T-helper 17 cell (primary cell): Measurements from ENCODE around the gene NRG2. TPM values are rescaled to one million over a fixed set of nuclear protein-coding genes. Genes with fewer than 3 reads are reported as not detected.

Experiments used
- ATAC-seq: fragments of 150-1000 bp; cut with Tn5 transposase; 2 replicates; pipeline ENCODE4 v1.10.0; 2021; ENCODE audit warnings: mild to moderate bottlenecking, moderate library complexity
- DNase-seq, 3 donors: peaks; one replicate each; pipeline versions ENCODE4 v3.0.0 to v3.0.0-alpha.2; 2020 to 2021
- H3K9me3 ChIP-seq: one replicate; pipeline ENCODE4 v1.7.0; 2013; ENCODE audit warnings: low read length, mild to moderate bottlenecking; ENCODE audit not compliant: control insufficient read depth, poor library complexity, severe bottlenecking
- H3K27ac Mint-ChIP-seq: one replicate; pipeline ENCODE4 v1.8.0; 2022; ENCODE audit warnings: mild to moderate bottlenecking, moderate library complexity, mixed read lengths
- H3K27me3 Mint-ChIP-seq: one replicate; pipeline ENCODE4 v1.8.0; 2022; ENCODE audit warnings: mixed read lengths
- H3K36me3 Mint-ChIP-seq: one replicate; pipeline ENCODE4 v1.8.0; 2022; ENCODE audit warnings: low read depth, mixed read lengths
- H3K4me1 Mint-ChIP-seq: one replicate; pipeline ENCODE4 v1.8.0; 2022; ENCODE audit warnings: mild to moderate bottlenecking, mixed read lengths
- H3K4me3 Mint-ChIP-seq: one replicate; pipeline ENCODE4 v1.8.0; 2022; ENCODE audit warnings: mild to moderate bottlenecking, moderate library complexity, mixed read lengths
- total RNA-seq, 4 donors: library from RNA in 2 of 4; stranded (reverse) in 2 of 4; gene quantifications; one replicate each; pipeline ENCODE4 v1.2.3 and lab custom pipeline; 2022 to 2026

NRG2 gene
- total RNA-seq, 2 donors from 2014 or later: 0.08 TPM; not detected in 1

DNA sequence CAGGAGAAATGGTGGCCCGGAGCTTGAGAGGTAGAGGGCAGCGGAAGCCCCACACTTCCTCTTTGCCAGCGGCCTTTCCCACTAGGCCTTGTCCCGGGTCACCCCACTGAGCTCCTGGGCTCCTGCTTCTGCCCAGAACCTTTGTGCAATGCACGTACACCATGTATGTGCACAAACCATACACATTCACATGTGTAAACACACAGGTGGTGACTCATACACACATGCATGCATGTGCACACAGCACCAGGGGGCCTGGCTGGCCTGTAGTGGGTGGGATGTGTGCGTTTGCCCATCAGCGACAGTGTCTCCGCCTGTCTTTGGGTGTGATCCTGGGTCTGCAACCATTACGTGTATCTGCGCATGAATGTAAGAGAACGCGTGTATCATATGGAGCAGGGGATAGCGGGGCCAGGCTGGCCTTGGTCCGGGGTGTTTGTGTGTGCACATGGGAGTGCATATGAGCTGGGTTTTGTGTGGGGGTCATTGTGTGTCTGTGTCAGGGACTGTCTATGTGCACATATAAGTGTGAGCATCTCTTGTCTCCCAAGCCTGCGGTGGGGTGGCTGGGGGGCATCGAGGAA lies 203.8 kb downstream of the NRG2 start:
- no peak for ATAC-seq
- no peak for DNase-seq
- peaks cover under 1% of the 10 kb centered on the region for H3K4me1 Mint-ChIP-seq
- H3K36me3 Mint-ChIP-seq: peaks cover 6% of the 10 kb centered on the region
- H3K27ac Mint-ChIP-seq: no peak overlapping the region
- peaks cover 67% of the 10 kb centered on the region for H3K27me3 Mint-ChIP-seq
- no peaks in the 10 kb centered on the region for H3K9me3 ChIP-seq
- no peak overlapping the region for H3K4me3 Mint-ChIP-seq

DNA sequence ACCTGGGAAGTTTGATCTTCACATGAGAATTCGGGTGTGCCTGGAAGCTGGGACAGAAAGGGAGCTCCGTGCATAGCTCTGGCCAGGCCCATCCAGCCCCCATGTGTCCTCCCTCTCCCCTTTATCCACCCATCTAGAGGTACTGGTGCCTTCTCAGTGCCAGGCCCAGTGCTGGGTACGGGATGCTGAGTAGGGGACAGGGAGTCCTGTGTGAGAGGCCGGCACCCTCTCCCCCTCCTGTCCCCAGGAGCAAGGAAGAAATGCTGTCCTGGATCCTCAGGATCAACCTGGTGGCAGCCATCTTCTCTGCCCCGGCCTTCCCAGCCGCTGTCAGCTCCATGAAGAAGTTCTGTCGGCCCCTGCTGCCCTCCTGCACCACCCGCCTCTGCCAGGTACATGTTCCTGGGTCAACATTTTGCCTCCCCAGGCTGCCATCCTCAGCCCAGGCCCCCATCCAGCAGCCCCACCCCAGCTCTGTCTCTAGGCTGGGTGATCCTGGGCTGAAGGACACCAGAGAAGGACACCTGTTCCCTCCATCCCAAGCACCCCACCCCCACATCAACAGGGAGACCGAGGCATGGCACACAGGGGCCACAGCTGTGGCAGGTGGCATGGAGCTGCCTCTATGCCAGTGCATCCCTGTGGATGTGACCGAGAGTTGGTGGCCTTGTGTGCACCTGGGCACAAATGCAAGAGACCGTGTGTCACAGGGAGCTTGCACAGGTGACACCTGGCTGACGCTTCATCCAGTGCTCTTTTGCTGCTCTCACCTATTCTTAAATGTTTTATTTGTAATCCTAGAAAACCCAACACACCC lies 204.5 kb downstream of the NRG2 start:
- no peaks in the 10 kb centered on the region for H3K4me1 Mint-ChIP-seq
- ATAC-seq: no peak
- H3K9me3 ChIP-seq: no peaks in the 10 kb centered on the region
- no peak for DNase-seq
- H3K4me3 Mint-ChIP-seq: no peak overlapping the region
- H3K27me3 Mint-ChIP-seq: peaks cover 65% of the 10 kb centered on the region
- peaks cover 6% of the 10 kb centered on the region for H3K36me3 Mint-ChIP-seq
- no peak overlapping the region for H3K27ac Mint-ChIP-seq

DNA sequence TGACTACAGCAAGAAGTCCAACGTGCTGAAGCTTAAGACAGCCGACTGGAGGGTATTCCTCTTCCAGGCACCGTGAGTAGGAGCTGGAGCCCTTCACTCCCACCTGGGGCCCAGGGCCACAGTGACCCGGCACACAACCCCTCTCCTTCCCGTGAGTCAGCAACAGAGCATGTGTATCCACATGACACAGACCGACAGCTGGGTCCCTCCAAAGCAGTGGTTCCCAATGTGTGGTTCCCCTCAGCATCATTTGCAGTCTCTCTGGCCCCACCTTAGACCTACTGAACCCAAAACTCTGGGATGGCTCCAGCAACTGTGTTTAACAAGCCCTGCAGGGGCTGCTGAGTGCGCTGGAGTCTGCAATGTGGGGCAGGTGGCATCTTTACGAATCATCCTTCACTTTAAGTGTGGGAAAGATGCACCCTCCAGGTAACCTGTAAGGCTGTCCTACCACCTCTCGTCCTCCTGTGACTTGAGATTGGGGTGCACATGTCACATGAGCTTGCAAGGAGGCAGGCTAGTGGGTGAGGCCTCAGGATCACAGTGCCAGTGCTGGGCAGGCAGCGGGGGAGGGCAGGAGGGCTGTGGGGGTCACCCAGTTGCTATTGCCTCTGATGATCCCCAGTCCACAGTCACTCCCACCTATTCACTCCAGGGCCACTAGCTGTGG lies 205.3 kb downstream of the NRG2 start:
- ATAC-seq (no peak), DNase-seq (no peak)
- Mint-ChIP-seq H3K27ac (no peak overlapping the region), H3K36me3 (peaks cover 6% of the 10 kb centered on the region), H3K4me1 (no peaks in the 10 kb centered on the region), H3K27me3 (peaks cover 60% of the 10 kb centered on the region), H3K4me3 (no peak overlapping the region)
- H3K9me3 ChIP-seq: no peaks in the 10 kb centered on the region

DNA sequence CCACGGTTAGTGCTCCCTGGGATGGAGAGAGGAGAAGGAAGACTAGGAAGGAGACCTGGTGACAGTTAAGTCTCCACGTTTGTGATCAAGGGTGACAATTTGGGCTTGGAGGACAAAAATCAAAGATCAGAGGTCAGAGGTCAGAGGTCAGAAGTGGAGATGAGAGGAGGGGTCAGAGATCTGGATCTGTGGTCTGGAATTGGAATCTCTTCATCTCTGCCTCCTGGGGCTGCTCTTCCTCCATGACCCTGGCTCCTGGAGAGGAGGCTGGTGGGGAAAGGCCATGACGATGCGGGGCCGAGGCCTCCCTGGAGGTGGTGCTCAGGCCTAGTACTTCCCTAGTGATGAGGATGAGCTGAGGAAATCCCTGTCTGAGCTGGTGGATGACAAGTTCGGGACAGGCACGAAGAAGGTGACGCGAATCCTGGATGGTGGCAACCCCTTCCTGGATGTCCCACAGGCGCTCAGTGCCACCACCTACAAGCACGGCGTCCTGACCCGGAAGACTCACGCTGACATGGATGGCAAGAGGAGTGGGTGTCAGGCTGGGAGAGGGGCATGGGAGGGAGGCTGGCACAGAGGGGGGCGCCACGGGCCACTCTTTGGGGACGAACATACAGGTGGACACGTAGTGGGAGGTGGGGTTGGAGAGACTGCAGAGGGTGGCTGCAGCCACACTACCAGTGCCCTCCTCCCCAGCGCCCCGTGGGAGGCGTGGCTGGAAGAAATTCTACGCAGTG lies 206.5 kb downstream of the NRG2 start:
- DNase-seq (no peak), ATAC-seq (no peak)
- Mint-ChIP-seq H3K36me3 (peaks cover 6% of the 10 kb centered on the region), H3K27me3 (peaks cover 60% of the 10 kb centered on the region), H3K27ac (no peak overlapping the region), H3K4me3 (no peak overlapping the region), H3K4me1 (no peaks in the 10 kb centered on the region)
- no peaks in the 10 kb centered on the region for H3K9me3 ChIP-seq

DNA sequence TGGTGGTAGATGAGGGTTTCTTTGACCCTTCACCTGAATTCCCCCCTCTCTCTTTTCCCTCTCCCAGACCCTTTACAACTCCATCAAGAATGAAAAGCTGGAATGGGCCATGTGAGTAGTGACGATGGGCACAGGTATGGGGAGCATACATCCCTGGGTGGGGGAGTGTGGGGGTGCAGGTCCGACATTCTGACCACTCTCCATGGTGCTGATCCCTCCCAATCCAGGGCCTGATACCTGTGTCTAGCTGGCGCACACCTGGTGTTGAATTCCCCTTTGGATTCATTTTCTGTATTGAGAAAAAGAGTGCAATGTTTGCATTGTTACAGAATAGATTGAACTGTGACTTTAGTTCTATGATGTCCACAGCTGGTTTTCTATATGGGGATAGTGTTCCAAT lies 207.4 kb downstream of the NRG2 start:
- peaks cover 53% of the 10 kb centered on the region for H3K27me3 Mint-ChIP-seq
- ATAC-seq: no peak
- DNase-seq: no peak
- no peak overlapping the region for H3K27ac Mint-ChIP-seq
- H3K9me3 ChIP-seq: no peaks in the 10 kb centered on the region
- H3K4me1 Mint-ChIP-seq: no peaks in the 10 kb centered on the region
- peaks cover 6% of the 10 kb centered on the region for H3K36me3 Mint-ChIP-seq
- no peak overlapping the region for H3K4me3 Mint-ChIP-seq

DNA sequence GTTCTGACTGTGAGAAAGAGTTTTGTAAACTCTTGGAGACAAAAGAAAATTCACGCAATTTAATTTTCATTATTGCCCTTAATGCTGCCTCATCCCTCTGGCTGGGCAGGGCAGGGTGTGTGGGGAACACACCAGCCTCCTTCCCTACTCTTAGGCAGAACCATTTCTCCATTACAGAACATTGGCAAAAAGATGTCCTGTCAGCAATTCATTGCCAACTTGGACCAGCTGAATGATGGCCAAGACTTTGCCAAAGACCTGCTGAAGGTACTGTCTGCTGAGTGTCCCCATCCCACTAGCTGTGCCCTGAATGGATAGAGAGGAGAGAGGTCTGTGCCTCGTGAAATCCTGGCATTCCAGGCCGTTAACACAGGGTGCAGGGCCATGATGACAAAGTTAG lies 209.6 kb downstream of the NRG2 start:
- H3K9me3 ChIP-seq: no peaks in the 10 kb centered on the region
- Mint-ChIP-seq H3K36me3 (peaks cover 6% of the 10 kb centered on the region), H3K4me1 (no peaks in the 10 kb centered on the region), H3K27me3 (peaks cover 38% of the 10 kb centered on the region), H3K27ac (no peak overlapping the region), H3K4me3 (no peak overlapping the region)
- DNase-seq: no peak
- no peak for ATAC-seq

DNA sequence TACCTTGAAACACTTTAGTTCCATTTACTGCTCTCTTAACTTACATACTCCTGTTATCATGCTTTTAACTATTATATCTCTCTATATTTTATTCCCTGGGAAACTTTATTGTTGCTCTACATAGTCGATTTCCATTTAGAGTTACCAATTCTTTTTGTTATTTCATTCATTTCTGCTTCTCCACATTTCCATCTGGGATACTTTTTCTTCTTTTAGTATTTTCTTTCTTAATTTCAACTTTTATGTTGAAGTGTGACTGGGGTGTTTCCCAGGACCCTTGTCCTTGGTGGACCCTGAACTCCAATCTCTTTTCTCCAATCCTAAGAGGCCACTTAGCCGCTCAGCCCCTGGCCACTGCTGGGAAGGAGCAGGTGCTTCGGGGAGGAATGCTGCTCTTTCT lies 211.5 kb downstream of the NRG2 start:
- no peak overlapping the region for H3K27ac Mint-ChIP-seq
- no peaks in the 10 kb centered on the region for H3K9me3 ChIP-seq
- H3K4me3 Mint-ChIP-seq: no peak overlapping the region
- no peak for DNase-seq
- H3K36me3 Mint-ChIP-seq: peaks cover 6% of the 10 kb centered on the region
- H3K27me3 Mint-ChIP-seq: peaks cover 35% of the 10 kb centered on the region
- no peak for ATAC-seq
- no peaks in the 10 kb centered on the region for H3K4me1 Mint-ChIP-seq

DNA sequence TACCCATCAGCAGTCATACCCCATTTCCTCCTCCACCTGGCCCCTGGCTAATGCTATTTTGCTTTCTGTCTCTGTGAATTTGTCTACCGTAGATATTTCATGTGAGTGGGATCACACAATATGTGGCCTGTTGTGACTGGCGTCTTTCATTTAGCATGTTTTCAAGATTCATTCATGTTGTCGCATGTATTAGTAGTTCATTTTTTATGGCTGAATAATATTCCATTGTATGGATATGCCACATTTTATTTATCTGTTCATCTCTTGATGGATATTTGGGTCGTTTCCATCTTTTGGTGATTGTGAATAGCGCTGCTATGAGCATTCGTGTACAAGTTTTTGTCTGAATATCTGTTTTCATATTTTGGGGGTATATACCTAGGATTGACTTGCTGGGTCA lies 213.6 kb downstream of the NRG2 start:
- Mint-ChIP-seq H3K36me3 (no peaks in the 10 kb centered on the region), H3K27ac (no peak overlapping the region), H3K27me3 (peaks cover 13% of the 10 kb centered on the region), H3K4me1 (no peaks in the 10 kb centered on the region), H3K4me3 (no peak overlapping the region)
- no peaks in the 10 kb centered on the region for H3K9me3 ChIP-seq
- ATAC-seq: no peak
- DNase-seq: no peak

DNA sequence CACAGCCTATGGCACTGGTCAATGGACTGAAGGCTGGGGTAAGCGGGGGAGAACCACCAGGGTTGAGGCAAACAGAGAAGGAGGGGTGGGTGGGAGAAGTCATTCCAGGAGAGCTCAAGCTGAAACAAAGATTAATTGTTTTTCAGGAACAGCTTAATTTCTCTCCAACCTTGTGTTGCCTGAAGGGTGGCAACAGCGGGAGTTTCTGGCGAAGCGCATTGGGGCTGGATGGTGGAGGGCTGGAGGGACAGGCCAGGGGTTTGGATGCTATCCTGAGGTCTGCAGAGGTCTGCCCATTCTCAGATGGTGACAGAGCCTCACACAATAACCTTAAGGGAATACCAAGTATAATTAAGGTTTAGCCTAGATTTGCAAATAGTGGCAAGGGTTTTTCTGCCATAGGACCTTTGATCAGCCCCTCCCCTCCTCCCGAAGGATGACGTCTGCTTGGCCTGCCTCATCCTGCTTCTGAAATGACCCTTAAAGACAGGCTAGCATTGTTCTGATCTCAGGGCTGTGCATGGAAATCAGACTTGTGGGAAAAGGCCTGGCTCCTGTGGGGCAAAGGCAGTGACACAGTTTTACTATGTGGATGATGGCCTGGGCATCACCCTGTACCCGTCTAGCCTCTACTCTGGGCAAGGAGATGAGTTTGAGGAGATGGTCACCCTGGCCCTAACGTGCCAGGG lies 214.7 kb downstream of the NRG2 start:
- Mint-ChIP-seq H3K36me3 (no peaks in the 10 kb centered on the region), H3K27me3 (peaks cover 12% of the 10 kb centered on the region), H3K4me1 (no peaks in the 10 kb centered on the region), H3K4me3 (no peak overlapping the region), H3K27ac (no peak overlapping the region)
- DNase-seq (no peak), ATAC-seq (no peak)
- no peaks in the 10 kb centered on the region for H3K9me3 ChIP-seq

DNA sequence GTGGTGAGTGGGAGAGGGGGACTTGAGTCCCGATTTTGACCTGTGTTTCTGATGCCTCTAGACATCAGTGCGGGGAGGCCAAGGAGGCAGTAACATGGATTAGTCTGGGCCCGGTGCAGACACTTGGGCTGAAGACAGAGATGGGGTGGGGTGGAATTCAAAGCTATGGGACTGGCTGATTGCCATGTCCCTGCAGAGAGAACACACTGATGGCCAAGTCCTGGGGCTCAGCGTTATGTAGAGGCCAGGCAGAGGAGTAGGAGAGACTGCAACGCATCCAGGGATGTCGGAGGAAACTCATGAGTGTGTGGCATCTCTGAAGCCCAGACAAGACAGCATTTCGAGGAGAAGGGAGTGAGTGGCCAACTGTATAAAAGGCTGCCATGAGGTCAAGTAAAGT lies 217.4 kb downstream of the NRG2 start:
- Mint-ChIP-seq H3K27me3 (no peaks in the 10 kb centered on the region), H3K4me1 (no peaks in the 10 kb centered on the region), H3K27ac (no peak overlapping the region), H3K36me3 (no peaks in the 10 kb centered on the region), H3K4me3 (no peak overlapping the region)
- H3K9me3 ChIP-seq: no peaks in the 10 kb centered on the region
- DNase-seq (no peak), ATAC-seq (no peak)

DNA sequence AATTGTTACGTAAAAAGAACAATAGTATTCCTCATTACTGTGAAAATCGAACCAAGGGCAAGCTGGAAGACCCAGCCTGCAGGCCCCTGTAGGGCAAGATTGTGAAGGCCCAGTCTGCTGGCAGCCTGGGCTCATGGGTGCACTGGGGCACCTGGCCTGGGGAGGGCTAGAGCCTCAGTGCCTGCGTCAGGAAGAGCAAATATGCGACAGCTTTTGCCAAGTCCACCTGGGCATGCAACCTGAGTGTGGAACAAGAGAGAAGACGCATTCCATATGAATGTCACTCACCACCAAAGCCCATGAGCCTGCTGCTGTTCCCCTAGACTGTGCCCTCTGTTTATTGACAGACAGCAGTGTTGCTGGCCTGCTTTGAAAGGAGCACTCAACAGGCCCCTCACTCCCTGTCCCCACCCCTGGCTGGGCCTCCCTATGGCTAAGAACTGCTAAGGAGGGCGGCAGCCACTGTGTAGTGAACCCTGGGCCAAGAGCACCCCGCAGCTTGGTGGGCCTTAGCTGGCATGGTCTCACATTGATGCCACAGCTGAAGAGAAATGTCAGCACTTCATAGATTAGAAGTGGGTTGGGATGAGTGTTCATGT lies 219.2 kb downstream of the NRG2 start:
- no peak overlapping the region for H3K27ac Mint-ChIP-seq
- no peaks in the 10 kb centered on the region for H3K36me3 Mint-ChIP-seq
- H3K9me3 ChIP-seq: no peaks in the 10 kb centered on the region
- no peak for DNase-seq
- ATAC-seq: no peak
- no peaks in the 10 kb centered on the region for H3K27me3 Mint-ChIP-seq
- H3K4me1 Mint-ChIP-seq: no peaks in the 10 kb centered on the region
- no peak overlapping the region for H3K4me3 Mint-ChIP-seq

DNA sequence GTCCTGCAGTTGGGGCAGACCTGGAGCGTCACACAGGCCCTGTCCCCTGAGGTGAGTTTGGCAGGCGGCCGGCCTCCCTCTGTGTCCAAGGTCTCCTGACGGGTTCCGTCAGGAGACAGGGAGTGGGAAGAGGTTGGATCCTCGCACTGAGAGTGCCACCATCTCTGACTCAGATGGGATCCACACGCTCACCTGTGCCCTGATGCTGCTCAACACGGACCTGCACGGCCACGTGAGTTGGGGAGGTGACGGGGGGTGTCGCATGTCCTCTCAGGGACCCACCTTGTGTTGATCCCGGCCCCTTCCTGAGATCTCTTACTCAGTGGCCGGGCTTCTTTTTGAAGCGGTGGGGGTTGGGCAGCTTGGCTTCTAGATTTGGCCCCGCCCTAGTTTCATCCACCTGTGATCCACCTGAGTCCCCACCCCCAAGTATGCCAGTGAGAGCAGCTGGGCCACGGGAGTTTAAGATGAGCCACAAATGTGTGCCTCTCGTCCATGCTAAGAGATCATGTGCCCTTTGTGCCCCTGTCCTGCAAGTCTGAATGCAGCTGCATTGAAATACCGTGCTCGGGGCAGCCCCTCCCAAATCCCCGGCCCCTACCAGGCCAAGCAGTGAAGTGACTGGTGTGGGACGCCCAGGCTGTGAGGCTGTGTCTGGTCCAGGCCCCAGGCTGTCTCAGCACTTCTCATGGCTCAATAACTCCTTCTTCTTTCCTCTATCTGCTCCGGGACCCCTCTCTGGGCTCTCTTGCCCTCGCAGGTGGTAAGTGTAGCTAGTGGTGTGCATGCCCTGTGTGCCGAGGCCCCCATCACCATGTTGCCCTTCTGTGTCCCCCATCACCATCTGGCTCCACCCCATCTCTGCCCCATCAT lies 220.3 kb downstream of the NRG2 start:
- DNase-seq: no peak
- ATAC-seq: no peak
- H3K27ac Mint-ChIP-seq: no peak overlapping the region
- H3K9me3 ChIP-seq: no peaks in the 10 kb centered on the region
- H3K36me3 Mint-ChIP-seq: no peaks in the 10 kb centered on the region
- no peaks in the 10 kb centered on the region for H3K27me3 Mint-ChIP-seq
- H3K4me3 Mint-ChIP-seq: no peak overlapping the region
- H3K4me1 Mint-ChIP-seq: no peaks in the 10 kb centered on the region
